ENCODE results near the gene SLC50A1. TPM values are rescaled to one million over a fixed set of nuclear protein-coding genes. Genes with fewer than 3 reads are reported as not detected.

SLC50A1 gene
- total RNA-seq (2021): 39.0 to 47.8 TPM (median 46.0 TPM) in 3 replicates
- Bru-seq, nascent RNA: percentile 77 among the genes with signal in this experiment
- long read RNA-seq, experiment 1, transcript SLC50A1-203 (6 exons, 1,300 nt): major isoform, 36 of 111 reads
- long read RNA-seq, experiment 1, transcript SLC50A1-202 (5 exons, 1,218 nt): minor isoform, 31 of 111 reads
- long read RNA-seq, experiment 1, transcript SLC50A1-204 (4 exons, 1,003 nt): minor isoform, 7 of 111 reads
- long read RNA-seq, experiment 1, partial matches to known transcripts: 11 of 111 reads
- long read RNA-seq, experiment 1, other reads (novel, unspliced or antisense): 17 of 111 reads
- long read RNA-seq, experiment 2, transcript SLC50A1-203 (6 exons, 1,300 nt): major isoform, 16 of 66 reads
- long read RNA-seq, experiment 2, transcript SLC50A1-202 (5 exons, 1,218 nt): minor isoform, 9 of 66 reads
- long read RNA-seq, experiment 2, partial matches to known transcripts: 12 of 66 reads
- long read RNA-seq, experiment 2, other reads (novel, unspliced or antisense): 23 of 66 reads
- long read RNA-seq, experiment 3, transcript SLC50A1-202 (5 exons, 1,218 nt): major isoform, 6 of 23 reads
- long read RNA-seq, experiment 3, transcript SLC50A1-203 (6 exons, 1,300 nt): minor isoform, 5 of 23 reads
- long read RNA-seq, experiment 3, partial matches to known transcripts: 3 of 23 reads
- long read RNA-seq, experiment 3, other reads (novel, unspliced or antisense): 4 of 23 reads

- H3K36me3 Mint-ChIP-seq: peaks cover 24% of the 10 kb centered on the region
- peak within 1 kb of the TSS; percentile 96 for H3K4me3 Mint-ChIP-seq
- ChIA-PET CTCF (interaction anchor here (1.0 to 4.5 kb wide), 9 partner anchors 10 to 116 kb away, joined by 3 to 66 read pairs (median 11); partner anchors contain the start of gene KRTCAP2), POLR2A (interaction anchor here (0.6 to 1.1 kb wide), 6 partner anchors 11 to 1141 kb away, joined by 3 to 5 read pairs (median 4); no protein-coding TSS in a partner anchor)
- peak; percentile 97 for DNase-seq (ENCODE audit: low spot score)
- peak within 1 kb of the TSS; percentile 96 for H3K27ac Mint-ChIP-seq
- peaks cover 21% of the 10 kb centered on the region for H3K4me1 Mint-ChIP-seq
- peak; percentile 87 for ATAC-seq
- H3K27me3 Mint-ChIP-seq (ENCODE audit: low read depth): peaks cover under 1% of the 10 kb centered on the region; the same call in 1 of the 2 replicates
- no peaks in the 10 kb centered on the region for H3K9me3 Mint-ChIP-seq
- no peak for TF ChIP-seq ZNF671 (CRISPR knock-in tag; IDR thresholded peaks at IDR 0.05)
- TF ChIP-seq E2F5 (CRISPR knock-in tag; IDR thresholded peaks at IDR 0.05): peak; percentile 62
- peak; percentile 85; the same call in 1 of the 2 replicates for TF ChIP-seq ZNF232 (CRISPR knock-in tag; IDR thresholded peaks at IDR 0.05)
- TF ChIP-seq ETV6 (CRISPR knock-in tag; IDR thresholded peaks at IDR 0.05): peak; percentile 82
- 0 out of 2 replicates have a peak, but pooled peaks have one; percentile 64 for TF ChIP-seq CBFB (CRISPR knock-in tag; IDR thresholded peaks at IDR 0.05; ENCODE audit: low read depth)
- TF ChIP-seq, protein P1, sequence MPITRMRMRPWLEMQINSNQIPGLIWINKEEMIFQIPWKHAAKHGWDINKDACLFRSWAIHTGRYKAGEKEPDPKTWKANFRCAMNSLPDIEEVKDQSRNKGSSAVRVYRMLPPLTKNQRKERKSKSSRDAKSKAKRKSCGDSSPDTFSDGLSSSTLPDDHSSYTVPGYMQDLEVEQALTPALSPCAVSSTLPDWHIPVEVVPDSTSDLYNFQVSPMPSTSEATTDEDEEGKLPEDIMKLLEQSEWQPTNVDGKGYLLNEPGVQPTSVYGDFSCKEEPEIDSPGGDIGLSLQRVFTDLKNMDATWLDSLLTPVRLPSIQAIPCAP (CRISPR knock-in tag; IDR thresholded peaks at IDR 0.05): no peak; the same call in 1 of the 2 replicates
- no peak for TF ChIP-seq EMX1 (CRISPR knock-in tag; IDR thresholded peaks at IDR 0.05)
- no peak for TF ChIP-seq GRHL2 (CRISPR knock-in tag; IDR thresholded peaks at IDR 0.05; ENCODE audit: insufficient replicate concordance, severe bottlenecking)
- 0 out of 2 replicates have a peak, but pooled peaks have one; percentile 31 for TF ChIP-seq MYBL2 (CRISPR knock-in tag; IDR thresholded peaks at IDR 0.05)
- TF ChIP-seq SMAD3 (CRISPR knock-in tag; IDR thresholded peaks at IDR 0.05; ENCODE audit: borderline replicate concordance): peak; percentile 58; the same call in 1 of the 2 replicates
- no peak for TF ChIP-seq E2F4 (CRISPR knock-in tag; IDR thresholded peaks at IDR 0.05; ENCODE audit: borderline replicate concordance, low read depth)
- TF ChIP-seq PRDM15 (CRISPR knock-in tag; IDR thresholded peaks at IDR 0.05): peak; percentile 80
- TF ChIP-seq SP1 (CRISPR knock-in tag; conservative IDR thresholded peaks at IDR 0.05): peak; percentile 84
- no peak for TF ChIP-seq FOXJ3 (CRISPR knock-in tag; IDR thresholded peaks at IDR 0.05; ENCODE audit: borderline replicate concordance)
- peak; percentile 91 for TF ChIP-seq TP53 (CRISPR knock-in tag; IDR thresholded peaks at IDR 0.05)
- TF ChIP-seq, protein P2, sequence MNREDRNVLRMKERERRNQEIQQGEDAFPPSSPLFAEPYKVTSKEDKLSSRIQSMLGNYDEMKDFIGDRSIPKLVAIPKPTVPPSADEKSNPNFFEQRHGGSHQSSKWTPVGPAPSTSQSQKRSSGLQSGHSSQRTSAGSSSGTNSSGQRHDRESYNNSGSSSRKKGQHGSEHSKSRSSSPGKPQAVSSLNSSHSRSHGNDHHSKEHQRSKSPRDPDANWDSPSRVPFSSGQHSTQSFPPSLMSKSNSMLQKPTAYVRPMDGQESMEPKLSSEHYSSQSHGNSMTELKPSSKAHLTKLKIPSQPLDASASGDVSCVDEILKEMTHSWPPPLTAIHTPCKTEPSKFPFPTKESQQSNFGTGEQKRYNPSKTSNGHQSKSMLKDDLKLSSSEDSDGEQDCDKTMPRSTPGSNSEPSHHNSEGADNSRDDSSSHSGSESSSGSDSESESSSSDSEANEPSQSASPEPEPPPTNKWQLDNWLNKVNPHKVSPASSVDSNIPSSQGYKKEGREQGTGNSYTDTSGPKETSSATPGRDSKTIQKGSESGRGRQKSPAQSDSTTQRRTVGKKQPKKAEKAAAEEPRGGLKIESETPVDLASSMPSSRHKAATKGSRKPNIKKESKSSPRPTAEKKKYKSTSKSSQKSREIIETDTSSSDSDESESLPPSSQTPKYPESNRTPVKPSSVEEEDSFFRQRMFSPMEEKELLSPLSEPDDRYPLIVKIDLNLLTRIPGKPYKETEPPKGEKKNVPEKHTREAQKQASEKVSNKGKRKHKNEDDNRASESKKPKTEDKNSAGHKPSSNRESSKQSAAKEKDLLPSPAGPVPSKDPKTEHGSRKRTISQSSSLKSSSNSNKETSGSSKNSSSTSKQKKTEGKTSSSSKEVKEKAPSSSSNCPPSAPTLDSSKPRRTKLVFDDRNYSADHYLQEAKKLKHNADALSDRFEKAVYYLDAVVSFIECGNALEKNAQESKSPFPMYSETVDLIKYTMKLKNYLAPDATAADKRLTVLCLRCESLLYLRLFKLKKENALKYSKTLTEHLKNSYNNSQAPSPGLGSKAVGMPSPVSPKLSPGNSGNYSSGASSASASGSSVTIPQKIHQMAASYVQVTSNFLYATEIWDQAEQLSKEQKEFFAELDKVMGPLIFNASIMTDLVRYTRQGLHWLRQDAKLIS (CRISPR knock-in tag; IDR thresholded peaks at IDR 0.05; ENCODE audit: borderline replicate concordance): peak; percentile 56; the same call in 1 of the 2 replicates
- TF ChIP-seq, protein P3, sequence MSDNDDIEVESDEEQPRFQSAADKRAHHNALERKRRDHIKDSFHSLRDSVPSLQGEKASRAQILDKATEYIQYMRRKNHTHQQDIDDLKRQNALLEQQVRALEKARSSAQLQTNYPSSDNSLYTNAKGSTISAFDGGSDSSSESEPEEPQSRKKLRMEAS (CRISPR knock-in tag; IDR thresholded peaks at IDR 0.05): peak; percentile 26; the same call in 1 of the 2 replicates
- TF ChIP-seq CREM (CRISPR knock-in tag; IDR thresholded peaks at IDR 0.05): 0 out of 2 replicates have a peak, but pooled peaks have one; percentile 68
- TF ChIP-seq, protein P4, sequence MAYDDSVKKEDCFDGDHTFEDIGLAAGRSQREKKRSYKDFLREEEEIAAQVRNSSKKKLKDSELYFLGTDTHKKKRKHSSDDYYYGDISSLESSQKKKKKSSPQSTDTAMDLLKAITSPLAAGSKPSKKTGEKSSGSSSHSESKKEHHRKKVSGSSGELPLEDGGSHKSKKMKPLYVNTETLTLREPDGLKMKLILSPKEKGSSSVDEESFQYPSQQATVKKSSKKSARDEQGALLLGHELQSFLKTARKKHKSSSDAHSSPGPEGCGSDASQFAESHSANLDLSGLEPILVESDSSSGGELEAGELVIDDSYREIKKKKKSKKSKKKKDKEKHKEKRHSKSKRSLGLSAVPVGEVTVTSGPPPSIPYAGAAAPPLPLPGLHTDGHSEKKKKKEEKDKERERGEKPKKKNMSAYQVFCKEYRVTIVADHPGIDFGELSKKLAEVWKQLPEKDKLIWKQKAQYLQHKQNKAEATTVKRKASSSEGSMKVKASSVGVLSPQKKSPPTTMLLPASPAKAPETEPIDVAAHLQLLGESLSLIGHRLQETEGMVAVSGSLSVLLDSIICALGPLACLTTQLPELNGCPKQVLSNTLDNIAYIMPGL (CRISPR knock-in tag; IDR thresholded peaks at IDR 0.05): peak; percentile 65; the same call in 1 of the 2 replicates
- TF ChIP-seq ZBTB21 (CRISPR knock-in tag; IDR thresholded peaks at IDR 0.05; ENCODE audit: borderline replicate concordance): 0 out of 2 replicates have a peak, but pooled peaks have one; percentile 29
- peak; percentile 20; the same call in 1 of the 2 replicates for TF ChIP-seq TEAD1 (CRISPR knock-in tag; IDR thresholded peaks at IDR 0.05)
Measured at GRCh38 chr1:155135415-155136028, at the start of gene SLC50A1. Gene SLC50A1, plus strand, starts transcription at chr1:155135852. Its CDS starts 60 bp downstream, at chr1:155135912.

Measured in WTC11 (cell line).